Measurements from ENCODE around the gene IREB2.

The IREB2 gene

DNA sequence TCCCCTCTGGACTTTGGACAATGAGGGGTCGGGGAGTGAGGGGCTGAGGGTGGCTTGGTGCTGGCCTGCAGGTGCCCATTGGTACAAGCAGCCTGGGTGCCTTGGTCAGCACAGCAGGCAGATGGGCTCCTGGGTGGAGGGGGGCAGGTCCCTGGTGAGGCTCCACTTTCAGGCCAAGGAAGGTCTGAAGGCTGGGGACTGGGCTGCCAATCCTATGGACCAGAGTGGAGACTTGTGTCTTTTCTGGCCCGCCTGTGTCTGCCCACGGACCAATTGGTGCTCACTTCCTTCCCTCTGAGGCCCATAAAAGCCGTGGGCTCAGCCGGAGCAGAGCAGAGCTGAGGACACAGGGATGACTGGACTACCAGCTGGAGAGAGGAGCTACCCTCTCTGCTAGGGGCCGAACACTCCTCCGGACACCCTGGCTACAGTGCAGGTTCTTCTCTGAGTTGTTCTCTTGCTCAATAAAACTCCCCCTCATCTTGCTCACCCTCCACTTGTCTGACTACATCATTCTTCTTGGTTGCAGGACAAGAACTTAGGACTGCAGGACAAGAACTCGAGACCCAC is 31.9 kb upstream of the IREB2 start:
- DNase-seq (ENCODE audit: low spot score), result no peak

DNA sequence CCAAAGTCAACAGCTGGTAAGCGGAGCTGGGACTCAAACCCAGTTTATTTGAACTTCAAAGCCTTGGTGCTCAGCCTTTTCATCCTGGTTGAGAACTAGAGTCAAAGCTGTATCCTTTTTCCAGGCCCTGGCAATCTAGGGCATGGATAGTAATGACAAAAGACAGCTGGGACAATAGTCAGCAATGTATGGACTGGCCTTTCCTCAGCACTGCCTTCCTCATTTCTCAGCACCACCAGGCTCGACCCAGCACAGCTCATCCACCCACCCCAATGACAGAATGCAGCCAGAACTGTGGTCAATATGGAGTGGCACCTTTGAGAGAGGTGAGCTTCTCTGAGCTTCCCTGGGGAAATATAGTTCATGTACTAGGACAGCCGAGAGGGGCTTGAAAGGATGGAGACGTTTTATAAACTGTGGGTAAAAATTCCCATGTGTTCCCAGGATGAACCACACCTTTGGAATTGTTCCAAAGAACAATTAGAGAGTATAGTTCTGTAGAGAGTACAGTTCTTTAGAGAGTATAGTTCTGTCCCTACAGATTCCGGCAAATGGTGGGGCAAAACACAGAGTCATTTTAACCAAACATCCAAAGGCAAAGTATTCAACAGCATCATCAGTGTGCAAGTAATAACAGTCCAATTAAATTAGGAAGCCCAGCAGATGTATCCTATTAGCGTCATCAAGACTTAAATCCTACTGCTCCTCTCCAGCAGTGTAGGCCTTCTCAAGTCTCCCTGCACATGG is 30.2 kb upstream of the IREB2 start:
- DNase-seq (ENCODE audit: low spot score), result no peak

DNA sequence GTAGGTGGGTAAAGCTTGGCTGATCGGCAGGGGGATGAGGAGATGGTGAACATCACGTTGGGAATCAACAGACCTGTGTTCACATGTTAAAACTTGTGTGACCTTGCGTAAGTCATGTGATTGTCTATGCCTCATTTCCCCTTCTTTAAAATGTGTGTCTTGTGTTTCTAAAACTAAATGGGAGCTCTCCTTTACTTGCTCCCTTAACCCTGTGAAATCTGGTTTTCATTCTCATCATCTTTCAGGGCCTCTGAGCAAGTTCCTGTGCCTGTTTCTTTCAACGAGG is 29.7 kb upstream of the IREB2 start:
- DNase-seq (ENCODE audit: low spot score), result no peak

DNA sequence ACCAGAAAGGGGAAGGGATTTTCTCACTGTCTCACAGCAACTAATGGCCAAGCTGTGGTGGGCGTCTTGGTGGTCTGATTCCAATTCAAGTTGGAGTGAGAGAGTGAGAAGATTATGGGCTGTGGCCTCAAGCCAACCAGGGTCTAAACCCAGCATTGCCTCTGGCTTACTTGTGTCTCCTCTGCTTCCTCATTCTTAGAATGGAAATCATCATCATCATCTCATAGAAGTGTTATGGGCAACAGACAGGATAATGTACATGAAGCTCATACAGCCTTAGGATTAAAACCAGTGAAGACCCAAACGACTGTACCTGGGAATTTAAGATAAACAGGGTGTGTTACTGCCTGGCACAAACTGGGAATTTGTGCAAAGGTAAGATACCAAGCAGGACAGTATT is 29.1 kb upstream of the IREB2 start:
- peak; percentile 30 for DNase-seq (ENCODE audit: low spot score)

DNA sequence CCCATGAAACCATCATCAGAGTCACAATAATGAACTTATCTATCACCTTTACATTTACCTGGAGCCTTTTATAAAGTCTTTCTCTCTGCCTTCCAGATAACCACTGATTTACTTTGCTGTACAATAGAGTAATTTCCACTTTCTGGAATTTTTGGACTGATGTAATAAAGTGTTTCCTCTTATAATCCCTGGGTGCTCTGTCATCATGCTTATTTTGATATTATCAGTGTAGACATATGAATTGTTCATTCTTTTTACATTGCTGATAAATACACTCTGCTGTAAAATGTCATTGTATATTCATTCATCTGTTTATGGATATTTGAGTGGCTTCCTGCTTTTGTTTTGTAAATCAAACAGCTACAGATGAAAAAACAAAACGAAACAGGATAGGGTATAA is 27.0 kb upstream of the IREB2 start:
- no peak for DNase-seq (ENCODE audit: low spot score)

DNA sequence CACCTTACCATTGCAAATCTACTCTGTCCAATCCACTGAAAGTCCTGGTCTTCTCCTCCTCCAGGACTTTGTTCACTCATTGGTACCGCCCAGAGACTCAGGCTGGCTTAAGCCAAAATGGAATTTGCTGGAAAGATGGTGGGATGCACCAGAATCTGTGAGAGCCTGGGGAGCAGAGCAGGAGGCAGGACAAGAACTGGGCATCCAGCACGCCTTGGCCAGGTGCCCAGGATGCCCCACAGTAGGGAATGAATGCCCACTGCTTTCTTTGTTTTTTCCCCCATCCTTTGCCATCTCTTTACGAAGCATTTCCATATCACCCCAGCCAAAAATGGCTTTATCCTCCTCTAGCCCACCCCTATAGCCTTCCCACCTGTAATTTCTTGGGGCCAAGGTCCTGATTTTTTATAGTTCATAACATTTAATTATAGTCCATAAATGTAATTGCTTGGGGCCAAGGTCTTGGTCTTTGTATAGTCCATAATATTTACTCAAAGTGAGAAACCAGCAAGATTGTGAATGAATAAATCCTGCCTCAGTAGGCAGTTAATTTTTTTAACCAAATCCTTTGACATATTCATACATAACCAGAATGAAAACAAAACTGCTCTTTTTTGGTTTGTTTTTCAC is 23.3 kb upstream of the IREB2 start:
- DNase-seq (ENCODE audit: low spot score), result no peak

DNA sequence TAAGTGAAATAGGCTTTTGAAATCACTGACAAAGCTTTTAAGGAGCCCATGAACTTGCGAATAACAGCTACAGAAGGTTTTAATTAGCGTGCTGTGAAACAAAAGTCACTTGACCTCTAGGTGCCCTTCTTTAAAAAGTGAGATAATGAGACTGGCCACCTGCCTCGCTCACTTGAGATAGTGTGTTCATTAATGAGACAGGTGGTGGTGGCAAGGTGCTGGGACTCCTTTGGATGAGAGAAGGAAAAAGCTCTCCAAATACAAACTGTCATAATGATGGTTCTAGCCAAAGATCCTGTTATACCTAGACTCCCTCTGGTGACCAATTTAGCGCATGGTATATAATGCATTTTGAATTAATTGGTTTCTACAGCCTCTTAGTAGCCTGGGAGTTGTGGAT is 22.7 kb upstream of the IREB2 start:
- DNase-seq (ENCODE audit: low spot score), result no peak

DNA sequence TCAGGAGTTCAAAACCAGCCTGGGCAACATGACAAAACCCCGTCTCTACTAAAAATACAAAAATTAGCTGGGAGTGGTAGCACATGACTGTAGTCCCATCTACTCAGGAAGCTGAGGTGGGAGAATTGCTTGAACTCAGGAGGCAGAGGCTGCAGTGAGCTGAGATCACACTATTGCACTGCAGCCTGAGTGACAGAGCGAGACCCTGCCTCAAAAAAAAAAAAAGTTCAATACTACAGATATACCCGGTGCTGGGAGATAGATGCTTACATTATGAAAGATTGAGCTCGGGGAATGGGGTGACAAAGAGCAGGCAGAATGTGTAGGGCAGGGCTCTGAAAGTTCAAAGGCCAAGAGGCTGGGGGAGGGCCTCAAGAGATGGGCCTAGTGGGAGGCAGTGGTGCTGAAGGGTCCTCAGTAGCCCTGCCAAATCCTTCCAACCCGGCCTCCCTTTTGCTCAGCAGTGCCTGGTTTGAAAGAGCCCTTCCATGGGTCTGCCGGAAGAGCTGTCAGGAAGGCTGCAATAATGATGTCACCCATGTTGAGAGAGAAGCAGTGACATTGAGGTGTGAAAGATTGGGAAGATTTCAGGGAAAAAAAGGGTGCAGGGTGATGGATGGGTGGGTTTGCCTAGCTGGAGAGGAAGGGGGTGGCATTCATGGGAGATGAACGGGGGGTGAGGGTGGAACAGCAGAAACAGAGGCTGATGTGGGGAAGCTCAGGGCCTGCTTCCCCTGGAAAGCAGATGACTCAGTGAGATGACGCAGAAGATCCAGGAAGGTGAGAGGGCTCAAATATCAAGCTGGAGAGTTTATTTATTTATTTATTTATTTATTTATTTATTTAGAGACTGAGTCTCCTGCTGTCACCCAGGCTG is 20.0 kb upstream of the IREB2 start:
- DNase-seq (ENCODE audit: low spot score), result peak; percentile 9

DNA sequence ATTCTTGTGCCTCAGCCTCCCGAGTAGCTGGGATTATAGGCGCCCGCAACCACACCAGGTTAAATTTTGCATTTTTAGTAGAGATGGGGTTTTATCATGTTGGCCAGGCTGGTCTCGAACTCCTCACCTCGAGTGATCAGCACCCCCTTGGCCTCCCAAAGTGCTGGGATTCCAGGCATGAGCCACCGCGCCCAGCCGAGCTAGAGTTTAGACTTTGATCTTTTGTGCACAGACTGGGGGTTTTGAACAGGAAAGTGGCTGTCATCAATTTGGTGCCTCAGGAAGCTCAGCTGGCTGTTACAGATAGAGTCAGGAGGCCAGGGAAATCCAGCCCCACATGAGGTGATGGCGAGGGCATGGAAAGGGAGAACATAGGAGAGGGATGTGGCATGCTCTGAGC is 19.3 kb upstream of the IREB2 start:
- no peak for DNase-seq (ENCODE audit: low spot score)

DNA sequence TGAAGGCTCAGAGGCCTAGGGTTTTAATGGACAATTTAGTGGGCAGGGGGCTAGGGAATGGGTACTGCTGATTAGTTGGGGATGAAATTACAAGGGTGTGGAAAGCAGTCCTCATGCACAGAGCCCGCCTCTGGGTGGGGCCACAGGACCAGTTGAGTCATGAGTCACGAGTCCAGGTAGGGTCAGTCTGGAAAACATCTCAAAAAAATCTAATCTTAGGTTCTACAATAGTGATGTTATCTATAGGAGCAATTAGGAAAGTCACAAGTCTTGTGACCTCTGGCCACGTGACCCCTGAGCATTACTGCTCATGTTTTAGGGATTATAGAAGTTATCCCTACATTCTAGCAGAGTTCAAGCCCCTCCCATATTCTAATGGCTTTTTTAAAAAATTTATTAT is 18.6 kb upstream of the IREB2 start:
- no peak for DNase-seq (ENCODE audit: low spot score)

DNA sequence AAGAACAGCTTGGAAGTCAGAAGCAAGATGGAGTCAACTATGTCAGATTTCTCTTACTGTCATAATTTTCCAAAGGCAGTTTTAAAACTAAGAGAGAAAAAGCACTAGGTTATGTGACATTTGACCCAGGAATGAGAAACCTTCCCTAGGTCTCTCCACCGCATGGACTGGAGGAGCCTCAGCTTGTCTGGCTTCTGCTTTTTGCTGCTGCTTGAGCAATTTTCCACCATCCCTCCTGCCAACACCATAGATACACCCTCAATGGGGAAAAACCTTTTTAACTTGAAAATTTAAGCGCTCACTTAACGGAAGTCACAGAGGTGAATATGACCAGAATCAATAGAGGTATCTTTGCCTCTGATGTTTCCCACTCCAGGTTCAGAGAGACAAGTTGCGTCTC is 17.8 kb upstream of the IREB2 start:
- DNase-seq (ENCODE audit: low spot score), result no peak

DNA sequence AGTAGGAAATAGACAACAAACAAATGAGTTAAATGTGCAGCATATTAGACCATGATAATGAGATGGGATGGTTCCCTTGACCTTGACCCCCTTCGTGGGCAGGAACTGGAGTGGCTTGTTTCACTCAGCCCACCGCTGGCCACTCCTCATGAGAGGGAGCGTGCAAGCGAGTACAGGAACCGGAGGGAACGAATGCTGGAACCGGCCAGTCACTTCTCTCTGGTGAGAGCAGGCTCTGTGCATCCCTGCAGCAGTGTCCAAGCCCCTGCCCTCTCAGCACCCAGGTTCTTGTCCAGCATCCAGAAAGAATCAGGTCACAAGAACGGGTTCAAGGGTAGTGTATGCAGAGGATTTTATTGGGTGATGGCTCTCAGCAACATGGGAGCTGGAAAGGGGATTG is 17.2 kb upstream of the IREB2 start:
- no peak for DNase-seq (ENCODE audit: low spot score)

DNA sequence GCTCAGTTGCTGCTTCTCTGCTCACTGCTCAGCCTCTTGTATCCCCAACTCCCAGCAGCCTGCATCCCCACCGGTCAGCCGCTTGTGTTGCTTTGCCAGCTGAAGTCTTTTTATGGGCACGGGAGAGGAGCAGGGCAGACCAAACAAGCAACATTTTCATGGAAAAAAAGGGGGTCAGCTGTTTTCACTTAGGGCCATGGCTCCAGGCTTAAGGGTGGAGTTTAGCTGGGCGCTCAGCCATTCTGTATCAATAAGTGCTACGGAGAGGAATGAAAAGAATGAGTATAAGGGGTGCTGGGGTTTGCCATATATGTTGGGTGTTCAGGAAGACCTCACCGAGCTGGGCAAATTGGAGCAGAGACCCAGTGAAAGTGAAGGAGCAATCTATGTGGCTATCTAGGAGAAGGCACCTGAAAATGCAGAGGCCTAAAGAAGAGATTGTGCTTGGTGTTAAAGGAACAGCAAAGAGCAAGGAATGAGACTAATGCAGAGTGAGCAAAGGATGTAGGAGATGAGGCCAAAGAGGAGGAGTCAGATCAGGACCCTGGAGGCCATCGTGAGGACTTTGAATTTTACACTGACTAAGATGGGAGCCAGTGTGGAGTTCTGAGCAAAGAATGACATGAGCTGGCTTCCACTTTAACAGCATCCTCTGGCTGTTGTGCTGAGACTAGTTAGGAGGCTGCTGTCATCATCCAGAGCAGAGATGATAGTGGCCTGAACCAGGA is 16.6 kb upstream of the IREB2 start:
- no peak for DNase-seq (ENCODE audit: low spot score)

DNA sequence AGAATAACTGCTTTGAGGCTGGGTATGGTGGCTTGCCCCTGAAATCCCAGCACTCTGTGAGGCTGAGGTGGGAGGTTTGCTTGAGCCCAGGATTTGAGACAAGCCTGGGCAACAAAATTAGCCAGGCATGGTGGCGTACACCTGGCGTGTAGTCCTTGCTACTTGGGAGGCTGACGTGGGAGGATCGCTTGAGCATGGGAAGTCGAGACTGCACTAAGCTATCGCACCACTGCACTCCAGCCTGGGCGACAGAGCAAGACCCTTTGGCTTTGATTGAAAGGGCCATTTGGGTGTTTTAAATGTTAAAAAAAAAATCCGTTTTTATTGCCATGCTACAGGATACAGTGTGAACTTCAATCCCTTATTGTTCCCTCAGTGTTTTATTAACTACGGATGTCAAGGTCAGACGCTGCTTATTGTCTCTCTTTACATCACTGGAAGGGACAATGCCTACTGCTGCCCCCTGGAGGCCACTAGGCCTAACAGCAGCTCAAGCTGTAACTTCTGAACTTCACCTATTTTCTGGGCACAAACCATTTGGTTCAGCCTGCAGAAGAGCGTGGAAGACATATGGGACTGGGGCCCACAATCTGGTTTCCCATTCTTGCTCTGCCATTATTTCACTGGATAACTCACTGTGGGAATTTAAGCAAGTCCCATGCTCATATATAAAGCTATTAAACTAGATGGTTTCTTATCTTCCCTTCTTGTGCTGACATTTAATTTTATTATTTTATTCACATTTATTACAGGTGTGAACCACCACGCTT is 15.3 kb upstream of the IREB2 start:
- DNase-seq (ENCODE audit: low spot score), result peak; percentile 66

DNA sequence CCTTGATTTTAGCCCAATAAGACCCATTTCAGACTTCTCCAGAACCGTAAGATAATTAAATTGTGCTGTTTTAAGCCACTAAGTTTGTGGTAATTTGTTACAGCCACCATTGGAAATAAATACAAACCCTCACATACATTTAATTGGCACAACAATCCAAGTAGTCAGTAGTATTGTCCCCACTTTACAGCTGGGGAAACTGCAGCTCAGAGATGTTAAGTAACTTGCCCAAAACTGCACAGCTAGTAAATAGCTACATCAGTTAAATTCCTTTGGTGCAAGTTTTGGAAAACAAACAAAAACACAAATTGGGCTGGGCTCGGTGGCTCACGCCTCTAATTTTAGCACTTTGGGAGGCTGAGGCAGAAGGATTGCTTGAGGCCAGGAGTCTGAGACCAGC is 13.3 kb upstream of the IREB2 start:
- no peak for DNase-seq (ENCODE audit: low spot score)

DNA sequence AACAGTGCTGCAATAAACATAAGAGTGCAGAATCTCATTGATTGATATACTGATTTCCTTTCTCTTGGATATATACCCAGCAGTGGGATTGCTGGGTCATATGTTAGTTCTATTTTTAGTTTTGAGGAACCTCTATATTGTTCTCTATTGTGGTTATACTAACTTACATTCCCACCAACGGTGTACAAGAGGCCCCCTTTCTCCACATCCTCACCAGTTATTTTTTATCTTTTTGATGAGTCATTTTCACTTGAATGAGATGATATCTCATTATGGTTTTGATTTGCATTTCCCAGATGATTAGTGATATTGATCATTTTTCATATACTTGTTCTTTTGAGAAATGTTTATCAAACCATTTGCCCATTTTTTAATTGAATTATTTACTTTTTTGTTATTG is 12.4 kb upstream of the IREB2 start:
- no peak for DNase-seq (ENCODE audit: low spot score)

DNA sequence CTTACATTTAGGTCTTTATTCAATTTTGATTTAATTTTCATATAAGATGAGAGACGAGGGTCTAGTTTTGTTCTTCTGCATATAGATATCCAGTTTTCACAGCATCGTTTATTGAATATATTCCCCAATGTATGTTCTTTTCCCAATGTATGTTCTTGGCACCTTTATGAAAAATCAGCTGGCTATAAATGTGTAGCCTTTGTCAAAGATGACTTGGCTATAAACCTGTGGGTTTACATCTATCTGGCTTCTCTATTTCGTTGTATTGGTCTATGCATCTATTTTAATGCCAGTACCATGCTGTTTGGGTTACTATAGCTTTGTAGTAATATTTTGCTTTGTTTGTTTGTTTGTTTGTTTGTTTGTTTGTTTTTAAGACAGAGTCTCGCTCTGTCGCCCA is 11.7 kb upstream of the IREB2 start:
- DNase-seq (ENCODE audit: low spot score), result no peak

DNA sequence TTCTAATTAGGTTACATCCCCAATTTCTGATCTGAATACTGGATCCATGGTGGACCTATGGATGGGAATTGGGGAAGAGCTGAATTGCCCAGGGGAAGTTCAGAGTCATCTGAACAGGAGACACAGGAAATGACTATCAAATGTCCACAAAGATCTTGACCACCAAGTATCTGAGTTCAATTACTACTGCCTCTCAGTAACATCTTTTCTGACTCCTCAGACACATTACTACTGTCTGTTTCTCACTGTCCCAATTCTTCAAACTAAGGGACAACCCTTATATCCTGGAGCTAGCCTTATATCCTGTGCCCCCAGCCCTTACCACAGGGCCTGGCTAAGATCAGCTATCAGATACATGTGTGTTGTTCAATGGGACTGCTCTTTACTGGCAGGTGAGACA is 10.1 kb upstream of the IREB2 start:
- DNase-seq (ENCODE audit: low spot score), result no peak

DNA sequence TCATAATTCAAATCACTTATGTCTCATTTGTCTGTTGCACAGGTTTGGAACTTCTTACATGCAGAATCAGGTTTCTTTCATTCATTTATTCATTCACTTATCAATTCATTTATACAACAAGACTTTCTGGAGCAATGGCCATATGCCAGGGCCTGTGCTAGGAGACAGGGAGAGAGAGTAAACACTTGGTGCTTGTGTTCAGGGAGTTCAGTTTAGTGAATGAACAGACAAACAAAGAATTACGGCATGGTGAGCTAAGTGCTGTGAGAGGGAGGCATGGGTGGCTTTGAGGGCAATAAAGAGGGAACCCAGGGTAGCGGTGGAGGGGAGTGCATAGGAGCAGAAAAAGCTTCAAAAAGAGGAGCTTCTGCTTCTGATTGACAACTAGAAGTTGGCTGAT is 8.5 kb upstream of the IREB2 start:
- DNase-seq (ENCODE audit: low spot score), result no peak

DNA sequence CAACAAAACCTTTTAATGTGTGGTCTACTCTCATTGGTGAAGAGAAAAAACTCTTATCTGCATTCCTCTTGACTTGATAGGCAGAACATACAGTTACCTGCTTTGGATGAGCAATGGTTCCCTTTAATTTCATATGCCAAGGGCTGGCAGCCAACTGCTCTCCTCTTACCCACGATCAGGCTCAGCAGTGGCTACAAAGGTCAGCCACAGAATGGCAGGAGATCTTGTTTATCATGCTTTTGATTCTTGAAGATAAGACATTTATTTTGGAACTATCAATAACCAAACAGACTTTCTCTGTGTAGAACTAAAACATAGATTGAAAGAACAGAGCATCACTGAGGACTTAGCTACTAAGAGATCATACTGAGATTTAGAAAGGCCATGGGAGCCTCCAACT is 6.1 kb upstream of the IREB2 start:
- DNase-seq (ENCODE audit: low spot score), result no peak

DNA sequence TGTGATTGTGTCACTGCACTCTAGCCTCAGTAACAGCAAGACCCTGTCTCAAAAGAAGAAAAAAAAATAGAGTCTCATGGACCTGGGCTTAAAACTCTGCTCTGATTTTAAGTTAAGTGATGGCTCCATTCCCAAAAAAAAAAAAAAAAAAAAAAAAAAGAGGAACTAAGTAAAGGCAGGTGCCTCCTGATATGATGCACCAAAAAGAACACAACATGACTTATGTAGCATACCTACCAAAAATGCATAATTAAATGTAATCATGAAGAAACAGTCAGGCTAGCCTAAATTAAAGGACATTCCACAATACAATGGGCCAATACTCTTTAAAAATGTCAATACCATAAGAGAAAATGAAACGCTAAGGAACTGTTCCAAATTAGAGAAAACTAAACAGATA is 5.4 kb upstream of the IREB2 start:
- DNase-seq (ENCODE audit: low spot score), result no peak

DNA sequence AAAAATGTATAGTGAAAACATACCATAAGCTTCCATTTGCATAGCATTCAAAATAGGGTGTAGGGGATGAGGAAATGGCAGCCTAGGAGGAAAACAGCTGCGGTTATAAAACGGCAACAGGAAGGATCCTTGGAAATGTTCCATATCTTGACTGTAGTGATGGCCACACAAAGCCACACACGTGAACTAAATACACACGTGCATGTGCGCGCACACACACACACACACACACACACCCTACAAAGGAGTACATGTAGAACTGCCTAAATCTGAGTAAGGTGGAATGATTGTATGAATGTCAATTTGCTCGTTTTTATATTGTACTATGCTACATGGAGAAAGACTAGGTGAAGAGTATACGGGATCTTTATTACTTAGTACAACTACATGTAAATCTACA is 3.9 kb upstream of the IREB2 start:
- no peak for DNase-seq (ENCODE audit: low spot score)

Data from kidney tubule cell (primary cell).